IPS-20b (cell line): ENCODE results near the gene CNIH1.

Experiments used
- H3K27ac ChIP-seq: one replicate; pipeline ENCODE4 v1.5.1; 2013; ENCODE audit warnings: low read length
- H3K27me3 ChIP-seq: 2 replicates; pipeline ENCODE4 v1.6.1; 2013; ENCODE audit warnings: mild to moderate bottlenecking, low read length, inconsistent platforms; ENCODE audit not compliant: insufficient read depth
- H3K36me3 ChIP-seq: 2 replicates; pipeline ENCODE4 v1.6.1; 2013; ENCODE audit warnings: low read depth, mild to moderate bottlenecking, inconsistent platforms, low read length, moderate library complexity; ENCODE audit not compliant: insufficient read depth
- H3K4me1 ChIP-seq: 2 replicates; pipeline ENCODE4 v1.6.1; 2013; ENCODE audit warnings: mild to moderate bottlenecking, control low read depth, inconsistent platforms, low read length, moderate library complexity; ENCODE audit not compliant: insufficient read depth
- H3K4me3 ChIP-seq: 2 replicates; pipeline ENCODE4 v1.5.1; 2013; ENCODE audit warnings: mild to moderate bottlenecking, low read length, inconsistent platforms
- H3K9ac ChIP-seq: 2 replicates; pipeline ENCODE4 v1.6.1; 2013; ENCODE audit warnings: low read depth, mild to moderate bottlenecking, inconsistent platforms, low read length, moderate library complexity
- H3K9me3 ChIP-seq: 2 replicates; pipeline ENCODE4 v1.6.1; 2013; ENCODE audit warnings: mild to moderate bottlenecking, low read depth, low read length, inconsistent platforms; ENCODE audit not compliant: insufficient read depth

CNIH1 gene

GRCh38 chr14:54440873-54441868 is at the start of gene CNIH1:
TSS of gene CNIH1 (minus strand) at chr14:54441374. CDS start at chr14:54441327, 47 bp downstream.
- H3K4me1 ChIP-seq, result peaks cover 20% of the 10 kb centered on the region; the same call in 1 of the 2 replicates

GRCh38 chr14:54490445-54491175 is 49.4 kb upstream of the CNIH1 start:
- peaks cover 8% of the 10 kb centered on the region for H3K4me1 ChIP-seq
- H3K27ac ChIP-seq, result no peak overlapping the region
- no peak overlapping the region for H3K9ac ChIP-seq

More at GRCh38 chr14:54440873-54441868, at the start of gene CNIH1:
- Histone ChIP-seq H3K9ac (peak within 1 kb of the TSS; percentile 96), H3K36me3 (no peaks in the 10 kb centered on the region), H3K9me3 (no peaks in the 10 kb centered on the region), H3K27ac (peak within 1 kb of the TSS; percentile 41), H3K27me3 (no peaks in the 10 kb centered on the region), H3K4me3 (peak within 1 kb of the TSS; percentile 95)

GRCh38 chr14:54489731-54490444 is 48.7 kb upstream of the CNIH1 start:
- Histone ChIP-seq H3K4me3 (peak overlapping the region; percentile 85; the same call in 1 of the 2 replicates), H3K27me3 (no peaks in the 10 kb centered on the region), H3K27ac (no peak overlapping the region), H3K9ac (peak overlapping the region; percentile 95; the same call in 1 of the 2 replicates), H3K4me1 (peaks cover 8% of the 10 kb centered on the region), H3K36me3 (no peaks in the 10 kb centered on the region), H3K9me3 (no peaks in the 10 kb centered on the region)

More at GRCh38 chr14:54490445-54491175, 49.4 kb upstream of the CNIH1 start:
- Histone ChIP-seq H3K27me3 (no peaks in the 10 kb centered on the region), H3K9me3 (no peaks in the 10 kb centered on the region), H3K4me3 (no peak overlapping the region), H3K36me3 (no peaks in the 10 kb centered on the region)

GRCh38 chr14:54489318-54489683 is 48.1 kb upstream of the CNIH1 start:
- Histone ChIP-seq H3K36me3 (no peaks in the 10 kb centered on the region), H3K27me3 (no peaks in the 10 kb centered on the region), H3K27ac (peak overlapping the region; percentile 94), H3K9ac (peak overlapping the region; percentile 95; the same call in 1 of the 2 replicates), H3K9me3 (no peaks in the 10 kb centered on the region), H3K4me1 (peaks cover 8% of the 10 kb centered on the region), H3K4me3 (peak overlapping the region; percentile 85)

GRCh38 chr14:54488646-54489317 is 47.6 kb upstream of the CNIH1 start, which contains the start of gene GMFB:
TSS of gene GMFB (minus strand) at chr14:54488980. CDS start at chr14:54488927, 53 bp downstream.
- peak within 1 kb of the TSS; percentile 94 for H3K27ac ChIP-seq
- H3K4me1 ChIP-seq, result peaks cover 8% of the 10 kb centered on the region
- peak within 1 kb of the TSS; percentile 85 for H3K4me3 ChIP-seq
- no peaks in the 10 kb centered on the region for H3K27me3 ChIP-seq
- H3K36me3 ChIP-seq, result peaks cover under 1% of the 10 kb centered on the region; the same call in 1 of the 2 replicates
- H3K9ac ChIP-seq, result peak within 1 kb of the TSS; percentile 95
- H3K9me3 ChIP-seq, result no peaks in the 10 kb centered on the region

- H3K36me3 ChIP-seq, result peaks cover 6% of the 10 kb centered on the region
- peak overlapping the region; percentile 73 for H3K27ac ChIP-seq
- no peaks in the 10 kb centered on the region for H3K27me3 ChIP-seq
- peak overlapping the region; percentile 85 for H3K4me3 ChIP-seq
- H3K4me1 ChIP-seq, result peaks cover 8% of the 10 kb centered on the region
- H3K9me3 ChIP-seq, result no peaks in the 10 kb centered on the region
- peak overlapping the region; percentile 95 for H3K9ac ChIP-seq
Measured at GRCh38 chr14:54488318-54488645, 47.1 kb upstream of the CNIH1 start.

GRCh38 chr14:54487771-54488170 is 46.6 kb upstream of the CNIH1 start:
- H3K27ac ChIP-seq, result peak overlapping the region; percentile 73
- peaks cover 8% of the 10 kb centered on the region for H3K4me1 ChIP-seq

GRCh38 chr14:54486685-54487084 is 45.5 kb upstream of the CNIH1 start:
- Histone ChIP-seq H3K4me3 (no peak overlapping the region), H3K27me3 (no peaks in the 10 kb centered on the region), H3K4me1 (peaks cover 8% of the 10 kb centered on the region), H3K27ac (no peak overlapping the region), H3K9me3 (no peaks in the 10 kb centered on the region), H3K9ac (no peak overlapping the region), H3K36me3 (peaks cover 22% of the 10 kb centered on the region)

More at GRCh38 chr14:54487771-54488170, 46.6 kb upstream of the CNIH1 start:
- H3K27me3 ChIP-seq, result no peaks in the 10 kb centered on the region
- H3K9ac ChIP-seq, result peak overlapping the region; percentile 95
- H3K36me3 ChIP-seq, result peaks cover 11% of the 10 kb centered on the region
- peak overlapping the region; percentile 85 for H3K4me3 ChIP-seq
- no peaks in the 10 kb centered on the region for H3K9me3 ChIP-seq

GRCh38 chr14:54483846-54484245 is 42.7 kb upstream of the CNIH1 start:
- H3K4me1 ChIP-seq, result peaks cover 3% of the 10 kb centered on the region
- H3K4me3 ChIP-seq, result no peak overlapping the region
- H3K27me3 ChIP-seq, result no peaks in the 10 kb centered on the region
- no peak overlapping the region for H3K9ac ChIP-seq
- H3K36me3 ChIP-seq, result peaks cover 48% of the 10 kb centered on the region
- no peaks in the 10 kb centered on the region for H3K9me3 ChIP-seq
- H3K27ac ChIP-seq, result no peak overlapping the region

- no peak overlapping the region for H3K9ac ChIP-seq
- H3K27me3 ChIP-seq, result no peaks in the 10 kb centered on the region
- H3K4me1 ChIP-seq, result peaks cover 3% of the 10 kb centered on the region
- peaks cover 54% of the 10 kb centered on the region for H3K36me3 ChIP-seq
- H3K4me3 ChIP-seq, result no peak overlapping the region
- no peaks in the 10 kb centered on the region for H3K9me3 ChIP-seq
- H3K27ac ChIP-seq, result no peak overlapping the region
Measured at GRCh38 chr14:54483073-54483745, 42.0 kb upstream of the CNIH1 start.
